ENCODE results near the gene CRELD1.

DNA sequence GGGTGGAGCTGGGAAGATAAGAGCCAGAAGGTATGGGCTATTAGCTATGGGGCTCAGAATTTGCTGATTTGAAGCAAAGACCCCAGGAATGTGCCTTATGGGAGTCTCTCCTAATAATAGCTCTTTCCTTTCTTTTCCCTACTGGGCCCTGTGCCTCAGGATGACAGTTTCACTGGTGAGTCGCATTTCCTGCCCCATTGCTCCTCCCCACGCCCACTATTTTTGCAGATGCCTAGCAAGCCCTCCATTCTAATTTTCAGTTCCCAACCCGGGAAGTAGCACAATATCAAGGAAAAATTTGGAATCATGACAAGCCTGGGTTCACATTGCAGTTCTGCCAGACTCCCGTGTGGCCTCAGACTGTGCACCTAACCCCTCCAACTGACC lies 30.4 kb upstream of the CRELD1 start:
- TF ChIP-seq CTCF (IDR thresholded peaks at IDR 0.05) (no peak), EP300 (IDR thresholded peaks at IDR 0.05; ENCODE audit: borderline replicate concordance in 1 of 2, low read depth in 1 of 2, low read length in 1 of 2) (no peak), ELF1 (IDR thresholded peaks at IDR 0.05) (no peak), TEAD4 (IDR thresholded peaks at IDR 0.05; ENCODE audit: borderline replicate concordance, insufficient read depth) (no peak), SIN3A (IDR thresholded peaks at IDR 0.05; ENCODE audit: borderline replicate concordance, low read depth, low read length) (no peak), MEF2A (IDR thresholded peaks at IDR 0.05; ENCODE audit: borderline replicate concordance, low read depth) (no peak), NFIC (IDR thresholded peaks at IDR 0.05; ENCODE audit: borderline replicate concordance) (peak; percentile 51), MXI1 (IDR thresholded peaks at IDR 0.05; ENCODE audit: low read depth, low read length) (no peak), POLR2AphosphoS5 (IDR thresholded peaks at IDR 0.05; ENCODE audit: low read depth, low read length) (no peak), SMC3 (IDR thresholded peaks at IDR 0.05; ENCODE audit: low read depth, low read length) (no peak)
